Sigmoid colon (tissue), 4 donors: Measurements from ENCODE around the gene TEX50.
"Not testable (repeated sequence)": the region's sequence is repeated elsewhere in the genome, so short reads cannot be mapped to it uniquely, and the experiment has no call there.

Source experiments
- CTCF ChIP-seq, 4 experiments: fragments of 450-650 bp in 3 of 4; fragments of 200-600 bp in 1 of 4; IDR thresholded peaks; one replicate each; pipeline ENCODE4 v1.5.1; 2016 to 2019; ENCODE audit warnings: antibody characterized with exemption in 4 of 4, mild to moderate bottlenecking in 3 of 4, moderate library complexity in 2 of 4
- EP300 ChIP-seq, 4 donors: sonication (generic); formaldehyde crosslinking; IDR thresholded peaks; one replicate each; pipeline ENCODE4 v1.6.1; 2017; ENCODE audit warnings: antibody characterized with exemption in 4 of 4
- POLR2AphosphoS5 ChIP-seq, 4 donors: sonication (generic); formaldehyde crosslinking; IDR thresholded peaks; one replicate each; pipeline ENCODE4 v1.6.1; 2017; ENCODE audit warnings: antibody characterized with exemption in 4 of 4

GRCh38 chr1:173642450-173643139 is 7.5 kb downstream of the TEX50 start:
- TF ChIP-seq CTCF, EP300, POLR2AphosphoS5 (IDR thresholded peaks at IDR 0.05): not testable (repeated sequence)
